Measurements from ENCODE around the gene TACC2. TPM values are rescaled to one million over a fixed set of nuclear protein-coding genes. Genes with fewer than 3 reads are reported as not detected.

Gene TACC2
- total and polyA plus RNA-seq, 2 donors (not counting 1 experiment from before 2014, with no cell fraction given), result not detected

GRCh38 chr10:122007415-122007814 lies 18.5 kb downstream of the TACC2 start:
- H3K27ac Mint-ChIP-seq, result no peak overlapping the region
- no CpG with 5 or more reads among the region's 3 CpGs for WGBS (ENCODE audit: insufficient coverage)

More at GRCh38 chr10:122007415-122007814, 18.5 kb downstream of the TACC2 start:
- Histone ChIP-seq H3K4me3 (ENCODE audit: control extremely low read depth in 1 of 5, extremely low read depth in 1 of 5, insufficient read depth in 1 of 5, low read depth in 2 of 5, low read length in 4 of 5) (no peak overlapping the region), H3K27ac (ENCODE audit: low read length in 2 of 2) (no peak overlapping the region), H4K20me1 (ENCODE audit: control insufficient read depth, insufficient read depth, low read length, poor library complexity, severe bottlenecking) (no peaks in the 10 kb centered on the region), H3K9me3 (ENCODE audit: control extremely low read depth in 1 of 3, control insufficient read depth in 2 of 3, insufficient read depth in 1 of 3, low read length in 2 of 3) (peaks cover 0 to 15% (median 0%) of the 10 kb centered on the region in 3 donors), H3K79me2 (ENCODE audit: control insufficient read depth, insufficient read depth, low read length) (no peaks in the 10 kb centered on the region), H2AFZ (ENCODE audit: insufficient read depth, low read depth, low read length, poor library complexity, severe bottlenecking) (no peak overlapping the region), H3K27me3 (replicated peaks in 1 of 4; ENCODE audit: control extremely low read depth in 1 of 4, control insufficient read depth in 3 of 4, insufficient read depth in 4 of 4, low read length in 3 of 4) (no peaks in the 10 kb centered on the region), H3K4me2 (replicated peaks; ENCODE audit: low read depth, low read length, poor library complexity, severe bottlenecking) (no peak overlapping the region), H3K9ac (ENCODE audit: low read length) (no peak overlapping the region), H3K36me3 (replicated peaks in 1 of 2; ENCODE audit: control extremely low read depth in 1 of 2, control insufficient read depth in 1 of 2, extremely low read depth in 1 of 2, insufficient read depth in 2 of 2, low read length in 1 of 2) (no peaks in the 10 kb centered on the region), H3K4me1 (ENCODE audit: control insufficient read depth in 2 of 2, insufficient read depth in 2 of 2, low read length in 2 of 2) (no peaks in the 10 kb centered on the region)
- Mint-ChIP-seq H3K4me3 (no peak overlapping the region), H3K4me1 (no peaks in the 10 kb centered on the region), H3K27me3 (peaks cover 14% of the 10 kb centered on the region), H3K9me3 (ENCODE audit: insufficient read depth) (peaks cover 6% of the 10 kb centered on the region)
- POLR2A ChIA-PET, result no interaction called here
- TF ChIP-seq CTCF (IDR thresholded peaks at IDR 0.05) (no peak), EZH2 (IDR thresholded peaks at IDR 0.05; ENCODE audit: borderline replicate concordance, insufficient read depth, low read depth, low read length, poor library complexity, severe bottlenecking) (no peak)
- CTCF ChIA-PET, result no interaction called here
- DNase-seq (no peak), ATAC-seq (ENCODE audit: low read depth) (no peak)
- intact Hi-C loops (cut with micrococcal nuclease), result no loop called here

All from B cell (primary cell).